Body of pancreas (tissue), 4 donors: ENCODE results near the gene OR5H15.

ENCODE experiments used
- POLR2A ChIP-seq, 3 donors: fragments of 450-650 bp; IDR thresholded peaks; one replicate each; pipeline ENCODE4 v1.6.1; 2016; ENCODE audit warnings: antibody characterized with exemption in 3 of 3, mild to moderate bottlenecking in 2 of 3
- TF ChIP-seq, protein P1 (sequence below), 7 experiments: fragments of 450-650 bp in 4 of 7; fragments of 200-600 bp in 3 of 7; sonication (generic) in 3 of 7; IDR thresholded peaks; one replicate each; pipeline ENCODE4 v1.5.1; 2016 to 2019; ENCODE audit warnings: antibody characterized with exemption in 7 of 7

DNA sequence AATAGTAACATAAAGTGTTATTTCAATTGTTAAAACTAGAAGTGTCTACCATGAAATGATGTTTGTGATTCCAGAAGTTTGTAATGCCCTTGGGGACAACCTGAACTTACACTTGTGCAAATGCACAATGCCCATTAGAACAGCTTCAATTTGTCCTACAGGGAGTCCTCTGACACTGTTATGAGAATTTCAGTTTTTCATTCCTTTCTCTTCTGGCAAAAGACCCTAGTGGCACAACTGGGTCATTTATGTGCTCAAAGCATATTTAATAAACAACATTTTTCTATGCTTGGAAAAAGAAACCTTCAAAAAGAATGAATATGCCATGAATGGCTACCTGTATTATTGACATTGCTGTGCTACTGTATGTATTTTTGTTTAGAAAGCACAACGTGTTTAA is 36.1 kb upstream of the OR5H15 start, which contains the start of gene OR5H1:
- TF ChIP-seq, protein P1, sequence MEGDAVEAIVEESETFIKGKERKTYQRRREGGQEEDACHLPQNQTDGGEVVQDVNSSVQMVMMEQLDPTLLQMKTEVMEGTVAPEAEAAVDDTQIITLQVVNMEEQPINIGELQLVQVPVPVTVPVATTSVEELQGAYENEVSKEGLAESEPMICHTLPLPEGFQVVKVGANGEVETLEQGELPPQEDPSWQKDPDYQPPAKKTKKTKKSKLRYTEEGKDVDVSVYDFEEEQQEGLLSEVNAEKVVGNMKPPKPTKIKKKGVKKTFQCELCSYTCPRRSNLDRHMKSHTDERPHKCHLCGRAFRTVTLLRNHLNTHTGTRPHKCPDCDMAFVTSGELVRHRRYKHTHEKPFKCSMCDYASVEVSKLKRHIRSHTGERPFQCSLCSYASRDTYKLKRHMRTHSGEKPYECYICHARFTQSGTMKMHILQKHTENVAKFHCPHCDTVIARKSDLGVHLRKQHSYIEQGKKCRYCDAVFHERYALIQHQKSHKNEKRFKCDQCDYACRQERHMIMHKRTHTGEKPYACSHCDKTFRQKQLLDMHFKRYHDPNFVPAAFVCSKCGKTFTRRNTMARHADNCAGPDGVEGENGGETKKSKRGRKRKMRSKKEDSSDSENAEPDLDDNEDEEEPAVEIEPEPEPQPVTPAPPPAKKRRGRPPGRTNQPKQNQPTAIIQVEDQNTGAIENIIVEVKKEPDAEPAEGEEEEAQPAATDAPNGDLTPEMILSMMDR (IDR thresholded peaks at IDR 0.05), result no peak
- no peak for TF ChIP-seq POLR2A (IDR thresholded peaks at IDR 0.05)
